Spleen (tissue), 7 donors: ENCODE results near the gene PCSK1.

Experiments
- CTCF ChIP-seq, 11 experiments: fragments of 200-600 bp in 7 of 11; fragments of 450-650 bp in 4 of 11; sonication (generic) in 4 of 11; IDR thresholded peaks in 8 of 11; conservative IDR thresholded peaks in 3 of 11; 1 replicate in 7 of 11; 2 replicates in 4 of 11; pipeline versions ENCODE4 v1.4.0 to v1.8.0; 2016 to 2021; ENCODE audit warnings: antibody characterized with exemption in 11 of 11, inconsistent platforms in 4 of 11, mild to moderate bottlenecking in 1 of 11
- POLR2A ChIP-seq, 3 donors: fragments of 450-650 bp; IDR thresholded peaks; one replicate each; pipeline ENCODE4 v1.5.1; 2017; ENCODE audit warnings: antibody characterized with exemption in 3 of 3, mild to moderate bottlenecking in 1 of 3
- donor health status: DM: no; HTN: no; CAD: no; lungs with moderate emphysema.
- donor health status: DM: no; HTN: no; CAD: no.
- donor health status: DM: no; HTN: no; CAD: no.

DNA sequence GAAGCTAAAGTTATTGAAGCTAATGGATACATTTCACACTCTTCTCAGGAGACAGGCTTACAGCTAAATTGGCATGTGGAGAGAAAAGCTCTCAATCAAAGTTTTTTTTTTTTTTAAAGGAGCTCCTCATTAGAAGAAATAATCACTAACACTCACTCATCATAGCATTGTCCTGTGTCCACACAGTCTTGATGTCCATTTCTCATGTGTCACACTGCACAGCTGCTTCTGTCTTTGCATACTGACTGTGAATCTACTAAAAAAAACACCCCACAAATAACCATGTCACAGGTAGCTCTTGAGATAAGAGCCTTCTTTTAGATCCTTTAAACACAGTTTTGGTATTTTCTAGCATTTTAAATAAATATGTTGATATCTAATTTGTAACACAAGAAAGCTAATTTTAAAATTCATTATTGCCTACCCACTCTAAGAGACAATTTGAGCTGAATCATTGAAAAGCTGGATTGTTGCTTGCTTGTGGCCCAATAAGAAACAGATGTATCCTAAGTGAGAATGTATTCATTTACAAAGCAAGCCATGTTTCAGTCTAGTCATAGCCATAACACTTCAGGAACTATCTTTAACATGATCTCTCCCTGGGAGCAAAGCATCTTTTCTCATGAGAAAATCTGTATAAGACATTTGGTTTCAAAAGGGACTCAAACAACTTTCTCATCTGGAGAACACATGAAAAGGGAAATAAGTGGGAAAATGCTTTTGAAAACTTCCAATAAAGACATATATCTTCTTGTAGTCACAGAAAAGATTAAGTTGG lies 48.1 kb upstream of the PCSK1 start:
- no peak for TF ChIP-seq CTCF (IDR thresholded peaks at IDR 0.05 in 8 of 11, conservative IDR thresholded peaks at IDR 0.05 in 3 of 11)
- TF ChIP-seq POLR2A (IDR thresholded peaks at IDR 0.05), result no peak
